Suprapubic skin (tissue), 4 donors: ENCODE results near the gene CHST5. TPM values are rescaled to one million over a fixed set of nuclear protein-coding genes. Genes with fewer than 3 reads are reported as not detected.
"Not testable (repeated sequence)": the region's sequence is repeated elsewhere in the genome, so short reads cannot be mapped to it uniquely, and the experiment has no call there.

ENCODE experiments used
- DNase-seq, 2 donors: peaks; one replicate each; pipeline ENCODE4 v3.0.0-alpha.2; 2019; ENCODE audit warnings: low spot score in 2 of 2
- H3K27ac ChIP-seq: fragments of 200-600 bp; sonication (generic); one replicate; pipeline ENCODE4 v1.5.1; 2019
- H3K27me3 ChIP-seq: fragments of 200-600 bp; sonication (generic); one replicate; pipeline ENCODE4 v1.5.1; 2019
- H3K36me3 ChIP-seq: fragments of 200-600 bp; sonication (generic); one replicate; pipeline ENCODE4 v1.5.1; 2019
- H3K4me1 ChIP-seq: fragments of 200-600 bp; sonication (generic); one replicate; pipeline ENCODE4 v1.5.1; 2019
- H3K4me3 ChIP-seq: fragments of 200-600 bp; sonication (generic); one replicate; pipeline ENCODE4 v1.5.1; 2019; ENCODE audit warnings: mild to moderate bottlenecking
- H3K9me3 ChIP-seq: fragments of 200-600 bp; sonication (generic); one replicate; pipeline ENCODE4 v1.5.1; 2019
- CTCF ChIP-seq, 2 donors: fragments of 200-600 bp in 1 of 2; fragments of 450-650 bp in 1 of 2; sonication (generic) in 1 of 2; IDR thresholded peaks; one replicate each; pipeline ENCODE4 v1.5.1; 2016 to 2019; ENCODE audit warnings: antibody characterized with exemption in 2 of 2, mild to moderate bottlenecking in 1 of 2, moderate library complexity in 1 of 2
- EP300 ChIP-seq: sonication (generic); formaldehyde crosslinking; IDR thresholded peaks from one replicate; pipeline ENCODE4 v1.6.1; 2017; ENCODE audit warnings: antibody characterized with exemption
- POLR2A ChIP-seq, 2 donors: fragments of 450-650 bp; IDR thresholded peaks; one replicate each; pipeline ENCODE4 v1.6.1; 2017; ENCODE audit warnings: antibody characterized with exemption in 2 of 2, mild to moderate bottlenecking in 2 of 2, moderate library complexity in 2 of 2
- POLR2AphosphoS5 ChIP-seq, 3 donors: sonication (generic); formaldehyde crosslinking; IDR thresholded peaks; one replicate each; pipeline ENCODE4 v1.6.1; 2017; ENCODE audit warnings: antibody characterized with exemption in 3 of 3
- WGBS: methylation state at CpG from one replicate; pipeline ENCODE4 v1.1.5; 2018; 5-methylcytosine and 5-hydroxymethylcytosine counted together
- total RNA-seq, 4 donors: library from RNA; depleted of rRNA; stranded (reverse); fragments of >200 nt; gene quantifications; one replicate each; pipeline ENCODE4 v1.1.0, GENCODE V29; 2016

CHST5 gene
- total RNA-seq, 4 donors from 2014 or later = 0.31 to 0.56 TPM; not detected in 2

GRCh38 chr16:75527825-75528299 is 8.0 kb downstream of the CHST5 start:
- DNase-seq = no peak
- H3K27me3 ChIP-seq = no peaks in the 10 kb centered on the region
- no peaks in the 10 kb centered on the region for H3K36me3 ChIP-seq
- H3K27ac ChIP-seq = no peak overlapping the region
- TF ChIP-seq CTCF (IDR thresholded peaks at IDR 0.05) (no peak), POLR2A (IDR thresholded peaks at IDR 0.05) (no peak)
- H3K9me3 ChIP-seq = no peaks in the 10 kb centered on the region
- 89% methylated on average over 5 of the region's 5 CpGs for WGBS
- H3K4me3 ChIP-seq = no peak overlapping the region
- H3K4me1 ChIP-seq = no peaks in the 10 kb centered on the region

- no peaks in the 10 kb centered on the region for H3K27me3 ChIP-seq
- TF ChIP-seq POLR2A (IDR thresholded peaks at IDR 0.05) (no peak), EP300 (no peak), CTCF (IDR thresholded peaks at IDR 0.05) (no peak), POLR2AphosphoS5 (IDR thresholded peaks at IDR 0.05) (no peak)
These were observed 9.7 kb downstream of the CHST5 start for GRCh38 chr16:75526032-75526790.

GRCh38 chr16:75519175-75519574 is 16.7 kb downstream of the CHST5 start:
- H3K9me3 ChIP-seq = no peaks in the 10 kb centered on the region
- no peaks in the 10 kb centered on the region for H3K27me3 ChIP-seq
- TF ChIP-seq POLR2A (IDR thresholded peaks at IDR 0.05) (no peak), EP300 (no peak), POLR2AphosphoS5 (IDR thresholded peaks at IDR 0.05) (no peak), CTCF (IDR thresholded peaks at IDR 0.05) (no peak)
- H3K27ac ChIP-seq = no peak overlapping the region
- 96% methylated on average over 6 of the region's 6 CpGs for WGBS
- DNase-seq = no peak
- no peaks in the 10 kb centered on the region for H3K36me3 ChIP-seq
- H3K4me1 ChIP-seq = peaks cover 12% of the 10 kb centered on the region
- no peak overlapping the region for H3K4me3 ChIP-seq

More at GRCh38 chr16:75526032-75526790, 9.7 kb downstream of the CHST5 start:
- no peaks in the 10 kb centered on the region for H3K4me1 ChIP-seq
- no peaks in the 10 kb centered on the region for H3K36me3 ChIP-seq
- WGBS = 73% methylated on average over 5 of the region's 5 CpGs
- DNase-seq = no peak
- H3K27ac ChIP-seq = no peak overlapping the region
- no peaks in the 10 kb centered on the region for H3K9me3 ChIP-seq
- H3K4me3 ChIP-seq = no peak overlapping the region

GRCh38 chr16:75516189-75516966 is 19.5 kb downstream of the CHST5 start:
- 29% methylated on average over 11 of the region's 42 CpGs for WGBS
- DNase-seq = not testable (repeated sequence)

GRCh38 chr16:75514296-75514695 is 21.6 kb downstream of the CHST5 start:
- H3K27me3 ChIP-seq = no peaks in the 10 kb centered on the region
- no peak for DNase-seq
- H3K9me3 ChIP-seq = no peaks in the 10 kb centered on the region
- no peaks in the 10 kb centered on the region for H3K36me3 ChIP-seq
- no peak overlapping the region for H3K4me3 ChIP-seq
- 92% methylated on average over 11 of the region's 11 CpGs for WGBS
- no peak overlapping the region for H3K27ac ChIP-seq
- H3K4me1 ChIP-seq = peaks cover 12% of the 10 kb centered on the region
- no peak for TF ChIP-seq POLR2AphosphoS5 (IDR thresholded peaks at IDR 0.05)
- TF ChIP-seq POLR2A (IDR thresholded peaks at IDR 0.05) = no peak
- TF ChIP-seq EP300 = no peak
- no peak for TF ChIP-seq CTCF (IDR thresholded peaks at IDR 0.05)

More at GRCh38 chr16:75516189-75516966, 19.5 kb downstream of the CHST5 start:
- Histone ChIP-seq H3K4me1 (peaks cover 12% of the 10 kb centered on the region), H3K27ac (peak overlapping the region; percentile 85), H3K4me3 (peak overlapping the region; percentile 85)
- not testable (repeated sequence) for H3K36me3 ChIP-seq, H3K9me3 ChIP-seq, H3K27me3 ChIP-seq
